WTC11 (cell line): Measurements from ENCODE around the gene METTL15. TPM values are rescaled to one million over a fixed set of nuclear protein-coding genes. Genes with fewer than 3 reads are reported as not detected.

ENCODE experiments used
- ATAC-seq: fragments of 200-7000 bp; cut with Tn5 transposase; 2 replicates; pipeline ENCODE4 v1.10.0; 2021; ENCODE audit warnings: mild to moderate bottlenecking, moderate library complexity
- CTCF ChIA-PET: fragments of 300-600 bp; sonication (Branson Sonifier 250); formaldehyde crosslinking; loops from one replicate; lab custom pipeline; 2021; ENCODE audit warnings: antibody characterized with exemption; lab: Charles Lee
- POLR2A ChIA-PET: fragments of 350-600 bp; sonication (Branson Sonifier 250); formaldehyde crosslinking; loops from one replicate; lab custom pipeline; 2021; ENCODE audit warnings: antibody characterized with exemption; lab: Charles Lee
- DNase-seq: peaks from one replicate; pipeline ENCODE4 v3.0.0; 2021; ENCODE audit warnings: low spot score
- H3K27ac Mint-ChIP-seq: 2 replicates; pipeline ENCODE4 v1.8.0; 2021; ENCODE audit warnings: mixed read lengths
- H3K27me3 Mint-ChIP-seq: 2 replicates; pipeline ENCODE4 v1.8.0; 2021; ENCODE audit warnings: low read depth, mild to moderate bottlenecking, moderate library complexity, mixed read lengths
- H3K36me3 Mint-ChIP-seq: 2 replicates; pipeline ENCODE4 v1.8.0; 2021; ENCODE audit warnings: mixed read lengths
- H3K4me1 Mint-ChIP-seq: 2 replicates; pipeline ENCODE4 v1.8.0; 2022; ENCODE audit warnings: mixed read lengths
- H3K4me3 Mint-ChIP-seq: 2 replicates; pipeline ENCODE4 v1.8.0; 2021; ENCODE audit warnings: mild to moderate bottlenecking, moderate library complexity, mixed read lengths
- H3K9me3 Mint-ChIP-seq: 2 replicates; pipeline ENCODE4 v1.8.0; 2021; ENCODE audit warnings: mixed read lengths
- CREM ChIP-seq: sonication (generic); formaldehyde crosslinking; IDR thresholded peaks from 2 replicates; pipeline ENCODE4 v1.8.1; 2022; ENCODE audit warnings: mild to moderate bottlenecking, missing genetic modification reagents, moderate library complexity
- ELF4 ChIP-seq: sonication (generic); formaldehyde crosslinking; IDR thresholded peaks from 2 replicates; pipeline ENCODE4 v1.8.1; 2022; ENCODE audit warnings: low read depth, mild to moderate bottlenecking, moderate library complexity, missing genetic modification reagents
- EMX1 ChIP-seq: fragments of 250-450 bp; sonication (Bioruptor Pico); IDR thresholded peaks from 2 replicates; pipeline ENCODE4 v1.8.0; 2021; ENCODE audit warnings: mild to moderate bottlenecking
- ESRRA ChIP-seq: sonication (generic); formaldehyde crosslinking; IDR thresholded peaks from 2 replicates; pipeline ENCODE4 v1.8.1; 2022; ENCODE audit warnings: mild to moderate bottlenecking, missing genetic modification reagents, borderline replicate concordance
- FOXK1 ChIP-seq: sonication (generic); formaldehyde crosslinking; IDR thresholded peaks from 2 replicates; pipeline ENCODE4 v1.8.0; 2022; ENCODE audit warnings: mild to moderate bottlenecking, moderate library complexity, missing genetic modification reagents
- FOXP1 ChIP-seq: sonication (generic); formaldehyde crosslinking; IDR thresholded peaks from 2 replicates; pipeline ENCODE4 v1.8.0; 2022; ENCODE audit warnings: missing genetic modification reagents, mild to moderate bottlenecking, moderate library complexity, borderline replicate concordance
- GABPB1 ChIP-seq: sonication (generic); formaldehyde crosslinking; IDR thresholded peaks from 2 replicates; pipeline ENCODE4 v1.8.1; 2023; ENCODE audit warnings: mild to moderate bottlenecking, missing genetic modification reagents
- HMGXB4 ChIP-seq: sonication (generic); formaldehyde crosslinking; IDR thresholded peaks from 2 replicates; pipeline ENCODE4 v1.8.1; 2023; ENCODE audit warnings: mild to moderate bottlenecking, moderate library complexity, missing genetic modification reagents
- MXD4 ChIP-seq: fragments of 250-450 bp; sonication (Bioruptor Pico); IDR thresholded peaks from 2 replicates; pipeline ENCODE4 v1.8.0; 2021; ENCODE audit warnings: mild to moderate bottlenecking, moderate library complexity, borderline replicate concordance
- SMAD3 ChIP-seq: sonication (generic); formaldehyde crosslinking; IDR thresholded peaks from 2 replicates; pipeline ENCODE4 v1.8.0; 2022; ENCODE audit warnings: missing genetic modification reagents, mild to moderate bottlenecking, borderline replicate concordance
- SMAD4 ChIP-seq: sonication (generic); formaldehyde crosslinking; IDR thresholded peaks from 2 replicates; pipeline ENCODE4 v1.8.0; 2022; ENCODE audit warnings: mild to moderate bottlenecking, missing genetic modification reagents
- SOX15 ChIP-seq: fragments of 250-450 bp; sonication (Bioruptor Pico); IDR thresholded peaks from 2 replicates; pipeline ENCODE4 v1.9.0; 2021; ENCODE audit warnings: mild to moderate bottlenecking
- SP1 ChIP-seq: sonication (generic); formaldehyde crosslinking; conservative IDR thresholded peaks from 2 replicates; pipeline ENCODE4 v1.8.1; 2022; ENCODE audit warnings: missing genetic modification reagents
- TP53 ChIP-seq: sonication (generic); formaldehyde crosslinking; IDR thresholded peaks from 2 replicates; pipeline ENCODE4 v1.8.1; 2023; ENCODE audit warnings: mild to moderate bottlenecking, missing genetic modification reagents
- ZNF232 ChIP-seq: sonication (generic); formaldehyde crosslinking; IDR thresholded peaks from 2 replicates; pipeline ENCODE4 v1.8.0; 2022; ENCODE audit warnings: mild to moderate bottlenecking, missing genetic modification reagents
- ZNF263 ChIP-seq: sonication (generic); formaldehyde crosslinking; IDR thresholded peaks from 2 replicates; pipeline ENCODE4 v1.8.1; 2022; ENCODE audit warnings: low read depth, mild to moderate bottlenecking, moderate library complexity, missing genetic modification reagents
- ZNF281 ChIP-seq: sonication (generic); formaldehyde crosslinking; IDR thresholded peaks from 2 replicates; pipeline ENCODE4 v1.8.0; 2023; ENCODE audit warnings: mild to moderate bottlenecking, missing genetic modification reagents
- ZNF396 ChIP-seq: fragments of 250-450 bp; sonication (Bioruptor Pico); IDR thresholded peaks from 2 replicates; pipeline ENCODE4 v1.8.0; 2021; ENCODE audit warnings: mild to moderate bottlenecking, moderate library complexity, borderline replicate concordance
- total RNA-seq: library from RNA; stranded (reverse); gene quantifications from 3 replicates; pipeline ENCODE4 v1.2.3, GENCODE V29; 2021
- TF ChIP-seq, protein P1 (sequence below): sonication (generic); formaldehyde crosslinking; IDR thresholded peaks from 2 replicates; pipeline ENCODE4 v1.8.0; 2023; ENCODE audit warnings: missing genetic modification reagents
- TF ChIP-seq, protein P2 (sequence below): sonication (generic); formaldehyde crosslinking; IDR thresholded peaks from 2 replicates; pipeline ENCODE4 v1.8.1; 2022; ENCODE audit warnings: missing genetic modification reagents, borderline replicate concordance
- TF ChIP-seq, protein P3 (sequence below): sonication (generic); formaldehyde crosslinking; IDR thresholded peaks from 2 replicates; pipeline ENCODE4 v1.8.1; 2023; ENCODE audit warnings: mild to moderate bottlenecking, missing genetic modification reagents, moderate library complexity
- TF ChIP-seq, protein P4 (sequence below): sonication (generic); formaldehyde crosslinking; IDR thresholded peaks from 2 replicates; pipeline ENCODE4 v1.8.1; 2023; ENCODE audit warnings: mild to moderate bottlenecking, missing genetic modification reagents
- TF ChIP-seq, protein P5 (sequence below): sonication (generic); formaldehyde crosslinking; IDR thresholded peaks from 2 replicates; pipeline ENCODE4 v1.8.0; 2022; ENCODE audit warnings: mild to moderate bottlenecking, missing genetic modification reagents
- TF ChIP-seq, protein P6 (sequence below): sonication (generic); formaldehyde crosslinking; IDR thresholded peaks from 2 replicates; pipeline ENCODE4 v1.8.1; 2022; ENCODE audit warnings: mild to moderate bottlenecking, missing genetic modification reagents, moderate library complexity, borderline replicate concordance

The METTL15 gene
- total RNA-seq, 1 experiment from 2014 or later: 13.2 TPM

DNA sequence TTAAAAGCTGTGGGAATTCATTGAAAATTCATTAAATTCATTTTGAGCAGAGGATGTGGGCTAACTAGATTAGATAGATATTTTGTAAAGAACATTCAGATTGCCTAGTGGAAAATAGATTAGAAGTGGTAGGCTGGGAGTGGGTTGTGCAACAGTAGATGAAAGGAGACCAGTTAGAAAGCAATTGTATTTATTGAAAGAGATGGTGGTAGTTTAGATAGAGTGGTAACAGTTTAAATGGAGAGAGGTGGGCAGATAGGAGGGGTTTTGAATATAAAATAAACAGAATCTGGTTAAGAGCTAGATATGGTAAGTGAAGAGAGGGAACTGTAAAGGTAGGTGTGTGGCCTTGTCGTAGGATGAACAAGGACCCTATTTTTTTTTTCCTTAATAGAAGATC lies 34.5 kb downstream of the METTL15 start:
- TF ChIP-seq, protein P1, sequence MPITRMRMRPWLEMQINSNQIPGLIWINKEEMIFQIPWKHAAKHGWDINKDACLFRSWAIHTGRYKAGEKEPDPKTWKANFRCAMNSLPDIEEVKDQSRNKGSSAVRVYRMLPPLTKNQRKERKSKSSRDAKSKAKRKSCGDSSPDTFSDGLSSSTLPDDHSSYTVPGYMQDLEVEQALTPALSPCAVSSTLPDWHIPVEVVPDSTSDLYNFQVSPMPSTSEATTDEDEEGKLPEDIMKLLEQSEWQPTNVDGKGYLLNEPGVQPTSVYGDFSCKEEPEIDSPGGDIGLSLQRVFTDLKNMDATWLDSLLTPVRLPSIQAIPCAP: no peak
- TF ChIP-seq ZNF232 (CRISPR knock-in tag): no peak
- no peak for TF ChIP-seq TP53
- no peak for TF ChIP-seq SMAD4
- TF ChIP-seq ESRRA (CRISPR knock-in tag): no peak
- TF ChIP-seq, protein P2, sequence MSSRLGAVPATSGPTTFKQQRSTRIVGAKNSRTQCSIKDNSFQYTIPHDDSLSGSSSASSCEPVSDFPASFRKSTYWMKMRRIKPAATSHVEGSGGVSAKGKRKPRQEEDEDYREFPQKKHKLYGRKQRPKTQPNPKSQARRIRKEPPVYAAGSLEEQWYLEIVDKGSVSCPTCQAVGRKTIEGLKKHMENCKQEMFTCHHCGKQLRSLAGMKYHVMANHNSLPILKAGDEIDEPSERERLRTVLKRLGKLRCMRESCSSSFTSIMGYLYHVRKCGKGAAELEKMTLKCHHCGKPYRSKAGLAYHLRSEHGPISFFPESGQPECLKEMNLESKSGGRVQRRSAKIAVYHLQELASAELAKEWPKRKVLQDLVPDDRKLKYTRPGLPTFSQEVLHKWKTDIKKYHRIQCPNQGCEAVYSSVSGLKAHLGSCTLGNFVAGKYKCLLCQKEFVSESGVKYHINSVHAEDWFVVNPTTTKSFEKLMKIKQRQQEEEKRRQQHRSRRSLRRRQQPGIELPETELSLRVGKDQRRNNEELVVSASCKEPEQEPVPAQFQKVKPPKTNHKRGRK (CRISPR knock-in tag): no peak
- no peak for TF ChIP-seq ZNF281 (CRISPR knock-in tag)
- no peak for TF ChIP-seq FOXP1 (CRISPR knock-in tag)
- no peak for TF ChIP-seq MXD4 (CRISPR knock-in tag)
- no peak for TF ChIP-seq HMGXB4 (CRISPR knock-in tag)
- TF ChIP-seq SOX15 (CRISPR knock-in tag): no peak
- TF ChIP-seq ZNF396 (CRISPR knock-in tag): no peak
- no peak for TF ChIP-seq EMX1 (CRISPR knock-in tag)
- TF ChIP-seq FOXK1 (CRISPR knock-in tag): no peak
- TF ChIP-seq, protein P3, sequence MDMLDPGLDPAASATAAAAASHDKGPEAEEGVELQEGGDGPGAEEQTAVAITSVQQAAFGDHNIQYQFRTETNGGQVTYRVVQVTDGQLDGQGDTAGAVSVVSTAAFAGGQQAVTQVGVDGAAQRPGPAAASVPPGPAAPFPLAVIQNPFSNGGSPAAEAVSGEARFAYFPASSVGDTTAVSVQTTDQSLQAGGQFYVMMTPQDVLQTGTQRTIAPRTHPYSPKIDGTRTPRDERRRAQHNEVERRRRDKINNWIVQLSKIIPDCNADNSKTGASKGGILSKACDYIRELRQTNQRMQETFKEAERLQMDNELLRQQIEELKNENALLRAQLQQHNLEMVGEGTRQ: no peak
- TF ChIP-seq, protein P4, sequence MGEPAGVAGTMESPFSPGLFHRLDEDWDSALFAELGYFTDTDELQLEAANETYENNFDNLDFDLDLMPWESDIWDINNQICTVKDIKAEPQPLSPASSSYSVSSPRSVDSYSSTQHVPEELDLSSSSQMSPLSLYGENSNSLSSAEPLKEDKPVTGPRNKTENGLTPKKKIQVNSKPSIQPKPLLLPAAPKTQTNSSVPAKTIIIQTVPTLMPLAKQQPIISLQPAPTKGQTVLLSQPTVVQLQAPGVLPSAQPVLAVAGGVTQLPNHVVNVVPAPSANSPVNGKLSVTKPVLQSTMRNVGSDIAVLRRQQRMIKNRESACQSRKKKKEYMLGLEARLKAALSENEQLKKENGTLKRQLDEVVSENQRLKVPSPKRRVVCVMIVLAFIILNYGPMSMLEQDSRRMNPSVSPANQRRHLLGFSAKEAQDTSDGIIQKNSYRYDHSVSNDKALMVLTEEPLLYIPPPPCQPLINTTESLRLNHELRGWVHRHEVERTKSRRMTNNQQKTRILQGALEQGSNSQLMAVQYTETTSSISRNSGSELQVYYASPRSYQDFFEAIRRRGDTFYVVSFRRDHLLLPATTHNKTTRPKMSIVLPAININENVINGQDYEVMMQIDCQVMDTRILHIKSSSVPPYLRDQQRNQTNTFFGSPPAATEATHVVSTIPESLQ (CRISPR knock-in tag): no peak
- ChIA-PET POLR2A (no interaction called here), CTCF (no interaction called here)
- Mint-ChIP-seq H3K4me1 (no peaks in the 10 kb centered on the region), H3K4me3 (no peak overlapping the region), H3K9me3 (peaks cover 42% of the 10 kb centered on the region), H3K27ac (no peak overlapping the region), H3K27me3 (peaks cover 8% of the 10 kb centered on the region), H3K36me3 (peaks cover 41% of the 10 kb centered on the region)
- ATAC-seq: no peak
- no peak for DNase-seq

DNA sequence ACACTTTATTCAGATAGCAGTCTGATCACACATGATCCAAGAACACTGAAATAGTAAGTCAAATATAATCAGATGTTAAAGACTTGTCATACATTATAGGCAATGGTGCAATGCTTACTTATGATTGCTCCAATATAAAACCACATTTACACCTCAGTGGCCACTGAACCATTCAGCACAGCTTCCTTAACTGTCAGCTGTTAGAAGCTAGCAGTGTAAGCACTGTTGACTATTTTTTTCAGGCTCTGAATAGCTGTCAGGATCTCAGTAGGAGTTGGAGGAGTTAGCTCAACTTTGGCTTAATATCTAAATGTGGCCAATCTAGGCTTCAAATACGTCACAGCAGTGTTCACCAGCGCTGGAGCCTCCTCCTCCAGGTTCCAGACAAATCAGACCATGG lies 36.6 kb downstream of the METTL15 start:
- peaks cover 21% of the 10 kb centered on the region for H3K9me3 Mint-ChIP-seq
- H3K36me3 Mint-ChIP-seq: peaks cover 20% of the 10 kb centered on the region
- no peak for DNase-seq
- H3K4me1 Mint-ChIP-seq: no peaks in the 10 kb centered on the region
- no peak overlapping the region for H3K27ac Mint-ChIP-seq
- H3K4me3 Mint-ChIP-seq: no peak overlapping the region
- ChIA-PET CTCF (no interaction called here), POLR2A (no interaction called here)
- peaks cover 3% of the 10 kb centered on the region; the same call in 1 of the 2 replicates for H3K27me3 Mint-ChIP-seq
- no peak for ATAC-seq
- TF ChIP-seq SMAD3 (CRISPR knock-in tag): no peak
- TF ChIP-seq GABPB1 (CRISPR knock-in tag): no peak
- TF ChIP-seq ZNF263 (CRISPR knock-in tag): no peak
- no peak for TF ChIP-seq TP53
- TF ChIP-seq ELF4 (CRISPR knock-in tag): no peak
- no peak for TF ChIP-seq CREM
- no peak for TF ChIP-seq SP1 (CRISPR knock-in tag)
- TF ChIP-seq, protein P5, sequence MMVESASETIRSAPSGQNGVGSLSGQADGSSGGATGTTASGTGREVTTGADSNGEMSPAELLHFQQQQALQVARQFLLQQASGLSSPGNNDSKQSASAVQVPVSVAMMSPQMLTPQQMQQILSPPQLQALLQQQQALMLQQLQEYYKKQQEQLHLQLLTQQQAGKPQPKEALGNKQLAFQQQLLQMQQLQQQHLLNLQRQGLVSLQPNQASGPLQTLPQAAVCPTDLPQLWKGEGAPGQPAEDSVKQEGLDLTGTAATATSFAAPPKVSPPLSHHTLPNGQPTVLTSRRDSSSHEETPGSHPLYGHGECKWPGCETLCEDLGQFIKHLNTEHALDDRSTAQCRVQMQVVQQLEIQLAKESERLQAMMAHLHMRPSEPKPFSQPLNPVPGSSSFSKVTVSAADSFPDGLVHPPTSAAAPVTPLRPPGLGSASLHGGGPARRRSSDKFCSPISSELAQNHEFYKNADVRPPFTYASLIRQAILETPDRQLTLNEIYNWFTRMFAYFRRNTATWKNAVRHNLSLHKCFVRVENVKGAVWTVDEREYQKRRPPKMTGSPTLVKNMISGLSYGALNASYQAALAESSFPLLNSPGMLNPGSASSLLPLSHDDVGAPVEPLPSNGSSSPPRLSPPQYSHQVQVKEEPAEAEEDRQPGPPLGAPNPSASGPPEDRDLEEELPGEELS (CRISPR knock-in tag): no peak
- TF ChIP-seq, protein P6, sequence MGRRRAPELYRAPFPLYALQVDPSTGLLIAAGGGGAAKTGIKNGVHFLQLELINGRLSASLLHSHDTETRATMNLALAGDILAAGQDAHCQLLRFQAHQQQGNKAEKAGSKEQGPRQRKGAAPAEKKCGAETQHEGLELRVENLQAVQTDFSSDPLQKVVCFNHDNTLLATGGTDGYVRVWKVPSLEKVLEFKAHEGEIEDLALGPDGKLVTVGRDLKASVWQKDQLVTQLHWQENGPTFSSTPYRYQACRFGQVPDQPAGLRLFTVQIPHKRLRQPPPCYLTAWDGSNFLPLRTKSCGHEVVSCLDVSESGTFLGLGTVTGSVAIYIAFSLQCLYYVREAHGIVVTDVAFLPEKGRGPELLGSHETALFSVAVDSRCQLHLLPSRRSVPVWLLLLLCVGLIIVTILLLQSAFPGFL (CRISPR knock-in tag): no peak
- TF ChIP-seq FOXP1 (CRISPR knock-in tag): no peak
